RWPE2 (cell line): ENCODE measurements around the gene STXBP3.

ENCODE experiments used
- ATAC-seq: fragments of 200-7000 bp; cut with Tn5 transposase; 3 replicates; pipeline ENCODE4 v1.9.1; 2021; ENCODE audit warnings: low read depth
- DNase-seq: peaks from one replicate; pipeline ENCODE4 v3.0.0-alpha.2; 2020; ENCODE audit warnings: low spot score
- H3K27ac ChIP-seq: fragments of 450-650 bp; 2 replicates; pipeline ENCODE4 v1.5.1; 2017; ENCODE audit warnings: mild to moderate bottlenecking; ENCODE audit not compliant: poor library complexity, severe bottlenecking
- H3K27me3 ChIP-seq: fragments of 250-450 bp; sonication (Bioruptor Pico); 2 replicates; pipeline ENCODE4 v1.5.1; 2021; ENCODE audit warnings: mild to moderate bottlenecking, moderate library complexity; ENCODE audit not compliant: insufficient read depth, poor library complexity, severe bottlenecking
- H3K36me3 ChIP-seq: fragments of 250-450 bp; sonication (Bioruptor Pico); 2 replicates; pipeline ENCODE4 v1.5.1; 2020; ENCODE audit warnings: low read depth, mild to moderate bottlenecking, moderate library complexity
- H3K4me1 ChIP-seq: fragments of 250-450 bp; sonication (Bioruptor Pico); 2 replicates; pipeline ENCODE4 v1.5.1; 2021; ENCODE audit warnings: mild to moderate bottlenecking, moderate library complexity; ENCODE audit not compliant: insufficient read depth, poor library complexity, severe bottlenecking
- H3K4me3 ChIP-seq: fragments of 250-450 bp; sonication (Bioruptor Pico); 2 replicates; pipeline ENCODE4 v1.5.1; 2021; ENCODE audit warnings: mild to moderate bottlenecking, moderate library complexity; ENCODE audit not compliant: severe bottlenecking
- H3K9me3 ChIP-seq: fragments of 250-450 bp; sonication (Bioruptor Pico); 2 replicates; pipeline ENCODE4 v1.5.1; 2021; ENCODE audit warnings: mild to moderate bottlenecking, moderate library complexity; ENCODE audit not compliant: severe bottlenecking
- CTCF ChIP-seq: fragments of 450-650 bp; IDR thresholded peaks from one replicate; pipeline ENCODE4 v1.5.1; 2017; ENCODE audit warnings: mild to moderate bottlenecking, moderate library complexity; ENCODE audit not compliant: poor library complexity, severe bottlenecking

The STXBP3 gene

GRCh38 chr1:108854221-108855019, 107.9 kb downstream of the STXBP3 start:
- ATAC-seq (no peak), DNase-seq (no peak)
- no peak overlapping the region for H3K4me3 ChIP-seq
- H3K4me1 ChIP-seq: no peaks in the 10 kb centered on the region
- no peaks in the 10 kb centered on the region for H3K27me3 ChIP-seq
- no peak overlapping the region for H3K27ac ChIP-seq
- H3K36me3 ChIP-seq: no peaks in the 10 kb centered on the region
- H3K9me3 ChIP-seq: peaks cover 2% of the 10 kb centered on the region
- TF ChIP-seq CTCF: no peak

DNA sequence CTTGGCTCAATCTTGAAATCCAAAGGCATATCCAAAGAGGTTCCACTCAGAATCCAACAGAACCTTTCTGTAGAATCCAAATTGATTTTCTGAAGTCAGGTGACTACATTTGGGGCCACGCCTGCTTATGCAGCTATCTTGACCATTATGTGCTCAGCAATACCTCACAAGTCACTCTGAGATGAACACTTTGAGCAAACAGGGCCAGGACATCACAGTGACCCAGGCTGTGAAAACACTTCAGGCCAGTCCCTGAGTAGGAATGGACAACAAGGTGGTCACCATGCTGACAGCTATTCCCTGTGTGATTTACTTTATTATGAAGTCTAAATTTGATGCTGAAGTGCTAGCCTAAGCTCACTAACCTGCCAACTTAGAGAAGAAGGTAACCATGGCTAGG, 110.5 kb downstream of the STXBP3 start, which contains the start of gene AKNAD1:
Gene AKNAD1 (minus strand): TSS at position 101 of the 400 bp plus-strand sequence. CDS start 4,430 bp downstream, outside the sequence.
- no peak for TF ChIP-seq CTCF
- Histone ChIP-seq H3K9me3 (peaks cover 2% of the 10 kb centered on the region), H3K27ac (no peak within 1 kb of the TSS), H3K4me1 (no peaks in the 10 kb centered on the region), H3K27me3 (no peaks in the 10 kb centered on the region), H3K4me3 (no peak within 1 kb of the TSS), H3K36me3 (no peaks in the 10 kb centered on the region)
- ATAC-seq (no peak), DNase-seq (no peak)

DNA sequence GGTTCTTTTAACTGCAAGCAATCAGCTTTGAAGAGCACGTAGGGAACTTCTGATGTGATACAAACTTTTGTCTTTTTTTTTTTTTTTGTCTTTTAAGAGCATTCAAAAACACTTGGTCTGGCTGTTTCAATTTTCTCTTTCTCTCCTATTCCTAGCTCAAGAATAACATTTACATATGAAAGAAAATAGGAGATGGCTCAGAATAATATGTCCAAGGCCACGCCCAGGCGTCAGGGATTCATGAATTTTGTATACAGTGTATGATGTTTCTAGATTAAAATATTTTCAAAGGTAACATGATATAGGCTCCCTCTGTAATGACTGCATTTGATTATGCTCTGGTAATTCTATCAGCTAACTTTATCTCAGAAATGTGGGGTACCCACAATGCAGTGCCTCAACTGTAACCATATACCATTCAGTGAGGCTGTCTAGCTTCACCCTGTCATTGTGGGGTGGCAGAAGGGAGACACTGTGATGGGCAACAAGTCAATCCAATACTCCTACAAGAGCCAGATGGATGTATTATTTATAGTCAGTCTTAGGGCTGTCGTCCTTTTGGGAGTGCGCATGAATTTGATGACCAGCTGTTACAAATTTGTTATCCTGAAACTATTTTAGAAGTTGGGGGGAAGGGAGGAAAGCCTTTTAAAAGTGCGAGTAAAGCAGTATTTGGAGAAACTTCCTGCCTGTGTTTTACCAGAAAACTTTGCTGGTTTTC, 111.9 kb downstream of the STXBP3 start:
- Histone ChIP-seq H3K4me1 (no peaks in the 10 kb centered on the region), H3K36me3 (no peaks in the 10 kb centered on the region), H3K4me3 (no peak overlapping the region), H3K27me3 (no peaks in the 10 kb centered on the region), H3K27ac (no peak overlapping the region), H3K9me3 (peaks cover 2% of the 10 kb centered on the region)
- TF ChIP-seq CTCF: no peak
- no peak for DNase-seq
- ATAC-seq: no peak
